ENCODE data around the gene ACKR3.

Gene ACKR3

GRCh38 chr2:236548179-236548921 is 21.3 kb upstream of the ACKR3 start:
- Histone ChIP-seq H3K27ac (replicated peaks) (no peak overlapping the region), H3K4me3 (replicated peaks; ENCODE audit: insufficient read depth, low read length) (no peak overlapping the region), H3K27me3 (ENCODE audit: insufficient read depth, poor library complexity, severe bottlenecking) (no peaks in the 10 kb centered on the region)
- TF ChIP-seq SPI1 (IDR thresholded peaks at IDR 0.05; ENCODE audit: borderline replicate concordance, low read depth) (no peak), CTCF (IDR thresholded peaks at IDR 0.05; ENCODE audit: insufficient read depth, low read length) (no peak), GABPA (IDR thresholded peaks at IDR 0.05; ENCODE audit: low read depth) (no peak), POLR2AphosphoS5 (IDR thresholded peaks at IDR 0.05; ENCODE audit: low read depth) (no peak), REST (IDR thresholded peaks at IDR 0.05; ENCODE audit: insufficient replicate concordance, low read depth) (no peak)
- DNase-seq (ENCODE audit: low read depth in 1 of 2, low spot score in 1 of 2): no peak

- Histone ChIP-seq H3K27ac (replicated peaks) (no peak overlapping the region), H3K27me3 (ENCODE audit: insufficient read depth, poor library complexity, severe bottlenecking) (no peaks in the 10 kb centered on the region), H3K4me3 (replicated peaks; ENCODE audit: insufficient read depth, low read length) (no peak overlapping the region)
- DNase-seq (ENCODE audit: low read depth in 1 of 2, low spot score in 1 of 2): no peak
- TF ChIP-seq GABPA (IDR thresholded peaks at IDR 0.05; ENCODE audit: low read depth) (no peak), REST (IDR thresholded peaks at IDR 0.05; ENCODE audit: insufficient replicate concordance, low read depth) (no peak), CTCF (IDR thresholded peaks at IDR 0.05; ENCODE audit: insufficient read depth, low read length) (no peak), SPI1 (IDR thresholded peaks at IDR 0.05; ENCODE audit: borderline replicate concordance, low read depth) (no peak), POLR2AphosphoS5 (IDR thresholded peaks at IDR 0.05; ENCODE audit: low read depth) (no peak)
Measured at GRCh38 chr2:236549165-236549564, 20.5 kb upstream of the ACKR3 start.

- TF ChIP-seq CTCF (IDR thresholded peaks at IDR 0.05; ENCODE audit: insufficient read depth, low read length): no peak
- no peak for TF ChIP-seq POLR2AphosphoS5 (IDR thresholded peaks at IDR 0.05; ENCODE audit: low read depth)
- TF ChIP-seq SPI1 (IDR thresholded peaks at IDR 0.05; ENCODE audit: borderline replicate concordance, low read depth): no peak
- TF ChIP-seq GABPA (IDR thresholded peaks at IDR 0.05; ENCODE audit: low read depth): no peak
- TF ChIP-seq REST (IDR thresholded peaks at IDR 0.05; ENCODE audit: insufficient replicate concordance, low read depth): no peak
- Histone ChIP-seq H3K27me3 (ENCODE audit: insufficient read depth, poor library complexity, severe bottlenecking) (no peaks in the 10 kb centered on the region), H3K27ac (replicated peaks) (no peak overlapping the region), H3K4me3 (replicated peaks; ENCODE audit: insufficient read depth, low read length) (no peak overlapping the region)
- no peak for DNase-seq (ENCODE audit: low read depth in 1 of 2, low spot score in 1 of 2)
Measured at GRCh38 chr2:236550290-236550689, 19.3 kb upstream of the ACKR3 start.
